H9 (cell line): ENCODE data around the gene AMIGO1. TPM values are rescaled to one million over a fixed set of nuclear protein-coding genes. Genes with fewer than 3 reads are reported as not detected.

Experiments used
- DNase-seq: peaks from one replicate; pipeline ENCODE4 v3.0.0-alpha.2; 2017
- H2AFZ ChIP-seq: one replicate; pipeline ENCODE4 v1.6.1; 2013; ENCODE audit warnings: mild to moderate bottlenecking, low read length, control low read depth, moderate library complexity
- H2AK5ac ChIP-seq: 2 replicates; pipeline ENCODE4 v1.6.1; 2013; ENCODE audit warnings: low read length, control low read depth, mixed read lengths; ENCODE audit not compliant: insufficient read length
- H2BK120ac ChIP-seq: one replicate; pipeline ENCODE4 v1.6.1; 2013; ENCODE audit warnings: low read depth, mild to moderate bottlenecking, low read length, control low read depth, inconsistent platforms; ENCODE audit not compliant: poor library complexity, severe bottlenecking
- H2BK12ac ChIP-seq: 2 replicates; pipeline ENCODE4 v1.6.1; 2013; ENCODE audit warnings: low read length, control low read depth, mixed read lengths, low read depth; ENCODE audit not compliant: insufficient read length
- H2BK15ac ChIP-seq: 2 replicates; pipeline ENCODE4 v1.6.1; 2013; ENCODE audit warnings: low read depth, low read length, control low read depth
- H2BK20ac ChIP-seq: one replicate; pipeline ENCODE4 v1.6.1; 2013; ENCODE audit warnings: low read depth, mild to moderate bottlenecking, low read length, control low read depth, inconsistent platforms; ENCODE audit not compliant: poor library complexity, severe bottlenecking
- H2BK5ac ChIP-seq: 2 replicates; pipeline ENCODE4 v1.6.1; 2013; ENCODE audit warnings: low read length, control low read depth, mixed read lengths; ENCODE audit not compliant: insufficient read length
- H3K14ac ChIP-seq: 2 replicates; pipeline ENCODE4 v1.6.1; 2013; ENCODE audit warnings: low read length, control low read depth; ENCODE audit not compliant: insufficient read depth
- H3K18ac ChIP-seq: 2 replicates; pipeline ENCODE4 v1.6.1; 2013; ENCODE audit warnings: low read depth, mild to moderate bottlenecking, mixed read lengths, low read length, control low read depth; ENCODE audit not compliant: insufficient read length
- H3K23ac ChIP-seq: 2 replicates; pipeline ENCODE4 v1.6.1; 2013; ENCODE audit warnings: low read length, control low read depth, mixed read lengths, low read depth; ENCODE audit not compliant: insufficient read length
- H3K23me2 ChIP-seq: 2 replicates; pipeline ENCODE4 v1.6.1; 2013; ENCODE audit warnings: low read depth, mild to moderate bottlenecking, mixed read lengths, low read length, control low read depth; ENCODE audit not compliant: insufficient read length, poor library complexity, severe bottlenecking
- H3K27ac ChIP-seq: 2 replicates; pipeline ENCODE4 v1.5.1; 2013; ENCODE audit warnings: low read length, control low read depth, mixed read lengths, low read depth; ENCODE audit not compliant: insufficient read length
- H3K27me3 ChIP-seq: 2 replicates; pipeline ENCODE4 v1.6.1; 2013; ENCODE audit warnings: low read length, control low read depth, inconsistent platforms; ENCODE audit not compliant: insufficient read depth
- H3K4ac ChIP-seq: 2 replicates; pipeline ENCODE4 v1.6.1; 2013; ENCODE audit warnings: low read depth, mild to moderate bottlenecking, control low read depth, inconsistent platforms, low read length, moderate library complexity
- H3K4me1 ChIP-seq: 2 replicates; pipeline ENCODE4 v1.6.1; 2013; ENCODE audit warnings: low read length, control low read depth, inconsistent platforms; ENCODE audit not compliant: insufficient read depth
- H3K4me2 ChIP-seq: 2 replicates; pipeline ENCODE4 v1.6.1; 2013; ENCODE audit warnings: low read length, control low read depth, mixed read lengths; ENCODE audit not compliant: insufficient read length, insufficient read depth
- H3K56ac ChIP-seq: 2 replicates; pipeline ENCODE4 v1.6.1; 2013; ENCODE audit warnings: low read depth, mild to moderate bottlenecking, mixed read lengths, low read length, control low read depth; ENCODE audit not compliant: insufficient read length
- H3K79me1 ChIP-seq: 2 replicates; pipeline ENCODE4 v1.6.1; 2013; ENCODE audit warnings: low read depth, mild to moderate bottlenecking, moderate library complexity, low read length, control low read depth, inconsistent platforms; ENCODE audit not compliant: insufficient read depth, poor library complexity, severe bottlenecking
- H3K79me2 ChIP-seq: 2 replicates; pipeline ENCODE4 v1.6.1; 2013; ENCODE audit warnings: low read length, control low read depth, inconsistent platforms; ENCODE audit not compliant: insufficient read depth
- H3K9ac ChIP-seq: 2 replicates; pipeline ENCODE4 v1.6.1; 2013; ENCODE audit warnings: low read length, control low read depth, mixed read lengths; ENCODE audit not compliant: insufficient read length; ENCODE audit errors: extremely low read depth
- H3K9me3 ChIP-seq: one replicate; pipeline ENCODE4 v1.6.1; 2013; ENCODE audit warnings: low read depth, low read length, inconsistent platforms; ENCODE audit not compliant: control insufficient read depth
- H3T11ph ChIP-seq: one replicate; pipeline ENCODE4 v1.6.1; 2013; ENCODE audit warnings: mild to moderate bottlenecking, low read length, control low read depth, inconsistent platforms
- H4K20me1 ChIP-seq: one replicate; pipeline ENCODE4 v1.6.1; 2013; ENCODE audit not compliant: control insufficient read depth, insufficient read length, insufficient read depth
- H4K5ac ChIP-seq: 2 replicates; pipeline ENCODE4 v1.6.1; 2013; ENCODE audit warnings: low read depth, mild to moderate bottlenecking, mixed read lengths, low read length, control low read depth; ENCODE audit not compliant: insufficient read length
- H4K8ac ChIP-seq: replicated peaks from 2 replicates; pipeline ENCODE4 v1.6.1; 2013; ENCODE audit warnings: low read length, control low read depth, mixed read lengths, low read depth; ENCODE audit not compliant: insufficient read length
- H4K91ac ChIP-seq: 2 replicates; pipeline ENCODE4 v1.6.1; 2013; ENCODE audit warnings: low read depth, mild to moderate bottlenecking, moderate library complexity, mixed read lengths, low read length, control low read depth; ENCODE audit not compliant: insufficient read length
- H3K27ac Mint-ChIP-seq, 3 experiments: 2 replicates in 2 of 3; 3 replicates in 1 of 3; pipeline ENCODE4 v1.8.0; 2020 to 2021; ENCODE audit warnings: mixed read lengths in 3 of 3, mild to moderate bottlenecking in 1 of 3, moderate library complexity in 1 of 3
- H3K27me3 Mint-ChIP-seq: 2 replicates; pipeline ENCODE4 v1.8.0; 2021; ENCODE audit warnings: low read depth, mild to moderate bottlenecking, moderate library complexity, mixed read lengths
- H3K36me3 Mint-ChIP-seq, 3 experiments: 2 replicates in 2 of 3; 3 replicates in 1 of 3; pipeline ENCODE4 v1.8.0; 2020 to 2021; ENCODE audit warnings: low read depth in 3 of 3, mixed read lengths in 3 of 3; ENCODE audit not compliant: insufficient read depth in 1 of 3
- H3K4me1 Mint-ChIP-seq, 2 experiments: 2 replicates each; pipeline ENCODE4 v1.8.0; 2020; ENCODE audit warnings: mixed read lengths in 2 of 2
- H3K4me3 Mint-ChIP-seq, 2 experiments: 2 replicates in 1 of 2; 3 replicates in 1 of 2; pipeline ENCODE4 v1.8.0; 2020 to 2021; ENCODE audit warnings: mild to moderate bottlenecking in 2 of 2, mixed read lengths in 2 of 2, moderate library complexity in 1 of 2
- H3K9me3 Mint-ChIP-seq, 2 experiments: 2 replicates in 1 of 2; 3 replicates in 1 of 2; pipeline ENCODE4 v1.8.0; 2020; ENCODE audit warnings: mild to moderate bottlenecking in 2 of 2, mixed read lengths in 2 of 2, moderate library complexity in 1 of 2
- CTCF ChIP-seq: fragments of 200-600 bp; sonication (generic); conservative IDR thresholded peaks from 3 replicates; pipeline ENCODE4 v1.8.0; 2021; ENCODE audit warnings: antibody characterized with exemption, mild to moderate bottlenecking
- WGBS: extraction: QIAGEN DNeasy Blood & Tissue Kit; methylation state at CpG from one replicate; pipeline ENCODE4 v1.1.7; 2013; ENCODE audit warnings: missing lambda C conversion rate, low lambda C conversion rate, mixed read lengths; ENCODE audit not compliant: insufficient read length; ENCODE audit errors: extremely low coverage; 5-methylcytosine and 5-hydroxymethylcytosine counted together
- total RNA-seq: library from RNA; stranded (reverse); gene quantifications from 2 replicates; pipeline ENCODE4 v1.2.1, GENCODE V29; 2021

The AMIGO1 gene
- total RNA-seq, 1 experiment from 2014 or later: 4.1 TPM

- Histone ChIP-seq H4K5ac (no peak overlapping the region), H4K20me1 (no peaks in the 10 kb centered on the region), H3K56ac (no peak overlapping the region), H3K18ac (no peak overlapping the region), H2BK12ac (no peak overlapping the region), H3K23me2 (peaks cover 9% of the 10 kb centered on the region), H3K9me3 (no peaks in the 10 kb centered on the region), H2AK5ac (no peak overlapping the region), H3K79me2 (no peaks in the 10 kb centered on the region), H3T11ph (no peak overlapping the region), H2BK20ac (no peak overlapping the region), H2BK120ac (no peak overlapping the region), H3K4me1 (peaks cover 2% of the 10 kb centered on the region; the same call in 1 of the 2 replicates), H4K8ac (no peak overlapping the region), H3K27me3 (no peaks in the 10 kb centered on the region), H2BK5ac (no peak overlapping the region), H3K79me1 (no peaks in the 10 kb centered on the region), H3K4ac (no peak overlapping the region), H3K4me2 (no peak overlapping the region), H4K91ac (no peak overlapping the region), H2AFZ (no peak overlapping the region), H3K9ac (no peak overlapping the region), H3K14ac (no peak overlapping the region), H2BK15ac (no peak overlapping the region), H3K23ac (no peak overlapping the region), H3K27ac (no peak overlapping the region)
- Mint-ChIP-seq H3K36me3 (peaks cover 5 to 53% (median 11%) of the 10 kb centered on the region in 3 experiments; a peak in 5 of 7 replicates), H3K27ac (no peak overlapping the region), H3K4me1 (peaks cover 9 to 21% of the 10 kb centered on the region in 2 experiments), H3K4me3 (no peak overlapping the region; a peak in 1 of 5 replicates), H3K9me3 (no peaks in the 10 kb centered on the region), H3K27me3 (no peaks in the 10 kb centered on the region; the same call in 1 of the 2 replicates)
- TF ChIP-seq CTCF: no peak
- no peak for DNase-seq
- WGBS: no CpG with 5 or more reads among the region's 12 CpGs
These were observed 20.8 kb downstream of the AMIGO1 start for GRCh38 chr1:109488696-109489095.
